Transverse colon (tissue), 4 donors: ENCODE results near the gene RPS6KA3. TPM values are rescaled to one million over a fixed set of nuclear protein-coding genes. Genes with fewer than 3 reads are reported as not detected.
"Not testable (repeated sequence)": the region's sequence is repeated elsewhere in the genome, so short reads cannot be mapped to it uniquely, and the experiment has no call there.

ENCODE experiments used
- DNase-seq: peaks from one replicate; pipeline ENCODE4 v3.0.0-alpha.2; 2019
- H3K27ac ChIP-seq, 4 donors: fragments of 200-600 bp; sonication (generic); 2 replicates each; pipeline ENCODE4 v1.5.1; 2016 to 2018; ENCODE audit warnings: inconsistent platforms in 4 of 4
- H3K27me3 ChIP-seq: fragments of 200-600 bp; sonication (generic); 2 replicates; pipeline ENCODE4 v1.5.1; 2017; ENCODE audit warnings: inconsistent platforms
- H3K36me3 ChIP-seq, 4 donors: fragments of 200-600 bp; sonication (generic); 2 replicates each; pipeline ENCODE4 v1.5.1; 2017 to 2019; ENCODE audit warnings: inconsistent platforms in 4 of 4
- H3K4me1 ChIP-seq, 4 donors: fragments of 200-600 bp; sonication (generic); 2 replicates each; pipeline ENCODE4 v1.5.1; 2017 to 2020; ENCODE audit warnings: inconsistent platforms in 4 of 4
- H3K4me3 ChIP-seq, 4 donors: fragments of 200-600 bp; sonication (generic); 1 replicate in 1 of 4; 2 replicates in 3 of 4; pipeline versions ENCODE4 v1.5.1 to v1.6.1; 2017 to 2019; ENCODE audit warnings: inconsistent platforms in 4 of 4
- H3K9me3 ChIP-seq, 2 donors: fragments of 200-600 bp; sonication (generic); 2 replicates each; pipeline ENCODE4 v1.5.1; 2017 to 2019; ENCODE audit warnings: inconsistent platforms in 2 of 2
- CTCF ChIP-seq, 5 experiments: fragments of 200-600 bp in 3 of 5; fragments of 450-650 bp in 2 of 5; sonication (generic) in 3 of 5; IDR thresholded peaks; 1 replicate in 2 of 5; 2 replicates in 3 of 5; pipeline ENCODE4 v1.5.1; 2016 to 2017; ENCODE audit warnings: antibody characterized with exemption in 5 of 5, inconsistent platforms in 3 of 5, mild to moderate bottlenecking in 2 of 5, moderate library complexity in 1 of 5
- EP300 ChIP-seq: sonication (generic); formaldehyde crosslinking; IDR thresholded peaks from one replicate; pipeline ENCODE4 v1.6.1; 2017; ENCODE audit warnings: antibody characterized with exemption, low read depth
- POLR2A ChIP-seq: fragments of 450-650 bp; IDR thresholded peaks from one replicate; pipeline ENCODE4 v1.6.1; 2016; ENCODE audit warnings: antibody characterized with exemption, mild to moderate bottlenecking, moderate library complexity
- POLR2AphosphoS5 ChIP-seq, 3 donors: sonication (generic); formaldehyde crosslinking; IDR thresholded peaks; one replicate each; pipeline ENCODE4 v1.6.1; 2016; ENCODE audit warnings: antibody characterized with exemption in 3 of 3
- WGBS, 2 donors: methylation state at CpG; one replicate each; pipeline ENCODE4 v1.1.5; 2018; ENCODE audit warnings: low coverage in 1 of 2; 5-methylcytosine and 5-hydroxymethylcytosine counted together
- in situ Hi-C, 4 donors: fragments of 200-750 bp; cut with MboI; loops; one replicate each; pipeline versions ENCODE4 v1.15.0 to v1.15.1; 2017; ENCODE audit warnings: low sequenced_read_pairs in 3 of 4, low pct_ligation_motif_present in 1 of 4, low pct_unique_long_range_greater_than_20kb in 1 of 4
- intact Hi-C: fragments of 100-400 bp; cut with DNase I; formaldehyde crosslinking; loops from one replicate; pipeline ENCODE4 v1.15.1; 2023; ENCODE audit warnings: low total_unique reads
- total RNA-seq, 4 donors: library from RNA; depleted of rRNA; stranded (reverse); fragments of >200 nt; gene quantifications; one replicate each; pipeline ENCODE4 v1.1.0, GENCODE V29; 2016

Gene RPS6KA3
- total RNA-seq, 4 donors from 2014 or later: 28.7 to 73.0 (median 49.8) TPM

- no peaks in the 10 kb centered on the region for H3K36me3 ChIP-seq
- 94% methylated on average over 1 of the region's 1 CpG; no CpG with 5 or more reads in 1 of the 2 donors for WGBS, 2 donors
Measured at GRCh38 chrX:20129547-20129946, 137.2 kb downstream of the RPS6KA3 start.

GRCh38 chrX:20128670-20129069, 138.0 kb downstream of the RPS6KA3 start:
- Histone ChIP-seq H3K36me3 (no peaks in the 10 kb centered on the region), H3K9me3 (no peaks in the 10 kb centered on the region), H3K4me3 (no peak overlapping the region), H3K27me3 (no peaks in the 10 kb centered on the region), H3K4me1 (no peaks in the 10 kb centered on the region), H3K27ac (no peak overlapping the region)
- in situ Hi-C loops (no loop called here), intact Hi-C loops (no loop called here)
- 43 to 83% methylated on average over 4 of the region's 4 CpGs for WGBS, 2 donors
- TF ChIP-seq POLR2AphosphoS5 (IDR thresholded peaks at IDR 0.05): no peak
- TF ChIP-seq CTCF (IDR thresholded peaks at IDR 0.05): no peak
- no peak for TF ChIP-seq POLR2A
- no peak for TF ChIP-seq EP300
- no peak for DNase-seq

More at GRCh38 chrX:20129547-20129946, 137.2 kb downstream of the RPS6KA3 start:
- TF ChIP-seq POLR2AphosphoS5 (IDR thresholded peaks at IDR 0.05) (no peak), CTCF (IDR thresholded peaks at IDR 0.05) (no peak), EP300 (no peak), POLR2A (no peak)
- Histone ChIP-seq H3K4me1 (no peaks in the 10 kb centered on the region), H3K27me3 (no peaks in the 10 kb centered on the region), H3K4me3 (no peak overlapping the region), H3K27ac (no peak overlapping the region), H3K9me3 (no peaks in the 10 kb centered on the region)
- intact Hi-C loops: no loop called here
- in situ Hi-C loops: no loop called here
- no peak for DNase-seq

- H3K4me1 ChIP-seq, intact Hi-C loops, DNase-seq, H3K9me3 ChIP-seq, H3K4me3 ChIP-seq, H3K36me3 ChIP-seq, in situ Hi-C loops, H3K27ac ChIP-seq, H3K27me3 ChIP-seq: not testable (repeated sequence)
- WGBS, 2 donors: 0 to 7% methylated on average over 1 to 3 of the region's 3 CpGs
- TF ChIP-seq CTCF (IDR thresholded peaks at IDR 0.05): peak in 2 of 5 experiments; percentile 33 to 36
Measured at GRCh38 chrX:20127440-20127839, 139.3 kb downstream of the RPS6KA3 start.

GRCh38 chrX:20126833-20127232, 139.9 kb downstream of the RPS6KA3 start:
- DNase-seq, intact Hi-C loops, H3K27me3 ChIP-seq, H3K4me1 ChIP-seq, H3K4me3 ChIP-seq, H3K9me3 ChIP-seq, H3K27ac ChIP-seq, in situ Hi-C loops, H3K36me3 ChIP-seq: not testable (repeated sequence)
- 0 to 13% methylated on average over 1 of the region's 1 CpG for WGBS, 2 donors

GRCh38 chrX:20124964-20125363, 141.7 kb downstream of the RPS6KA3 start:
- no peak overlapping the region for H3K27ac ChIP-seq
- H3K4me1 ChIP-seq: no peaks in the 10 kb centered on the region
- no peaks in the 10 kb centered on the region for H3K36me3 ChIP-seq
- in situ Hi-C loops (loop anchor here in 1 of 4 donors (25.0 kb wide), 1 partner anchor 213 kb away; no protein-coding TSS in a partner anchor), intact Hi-C loops (no loop called here)
- H3K4me3 ChIP-seq: no peak overlapping the region
- no peaks in the 10 kb centered on the region for H3K9me3 ChIP-seq
- DNase-seq: no peak
- TF ChIP-seq CTCF (IDR thresholded peaks at IDR 0.05) (no peak), POLR2AphosphoS5 (IDR thresholded peaks at IDR 0.05) (no peak), EP300 (no peak), POLR2A (no peak)
- no peaks in the 10 kb centered on the region for H3K27me3 ChIP-seq
